Uterus (tissue), 4 donors: Measurements from ENCODE around the gene FANCC. TPM values are rescaled to one million over a fixed set of nuclear protein-coding genes. Genes with fewer than 3 reads are reported as not detected.

ENCODE experiments used
- DNase-seq, 2 donors: peaks; one replicate each; pipeline ENCODE4 v3.0.0-alpha.2; 2019 to 2020
- H3K27ac ChIP-seq, 2 donors: fragments of 200-600 bp; sonication (generic); 1 replicate in 1 of 2; 2 replicates in 1 of 2; pipeline ENCODE4 v1.5.1; 2016 to 2018
- H3K27me3 ChIP-seq, 2 donors: fragments of 200-600 bp; sonication (generic); one replicate each; pipeline ENCODE4 v1.5.1; 2018 to 2019; ENCODE audit warnings: control low read depth in 1 of 2
- H3K36me3 ChIP-seq, 2 donors: fragments of 200-600 bp; sonication (generic); one replicate each; pipeline ENCODE4 v1.5.1; 2019; ENCODE audit warnings: control low read depth in 1 of 2
- H3K4me1 ChIP-seq, 2 donors: fragments of 200-600 bp; sonication (generic); one replicate each; pipeline ENCODE4 v1.5.1; 2018 to 2019; ENCODE audit warnings: control low read depth in 1 of 2
- H3K4me3 ChIP-seq, 2 donors: fragments of 200-600 bp; sonication (generic); 1 replicate in 1 of 2; 2 replicates in 1 of 2; pipeline ENCODE4 v1.5.1; 2018 to 2019; ENCODE audit warnings: mild to moderate bottlenecking in 1 of 2
- H3K9me3 ChIP-seq, 2 donors: fragments of 200-600 bp; sonication (generic); one replicate each; pipeline ENCODE4 v1.5.1; 2019; ENCODE audit warnings: control low read depth in 1 of 2
- CTCF ChIP-seq, 4 experiments: fragments of 200-600 bp in 2 of 4; fragments of 450-650 bp in 2 of 4; sonication (generic) in 2 of 4; IDR thresholded peaks; one replicate each; pipeline ENCODE4 v1.5.1; 2016 to 2019; ENCODE audit warnings: antibody characterized with exemption in 4 of 4, mild to moderate bottlenecking in 2 of 4, moderate library complexity in 1 of 4
- POLR2A ChIP-seq, 2 donors: fragments of 450-650 bp; IDR thresholded peaks; one replicate each; pipeline ENCODE4 v1.6.1; 2016; ENCODE audit warnings: antibody characterized with exemption in 2 of 2, mild to moderate bottlenecking in 1 of 2, moderate library complexity in 1 of 2
- intact Hi-C: fragments of 100-400 bp; cut with DNase I; formaldehyde crosslinking; loops from one replicate; pipeline ENCODE4 v1.15.1; 2023; ENCODE audit warnings: low total_unique reads
- total RNA-seq, 4 donors: library from RNA; depleted of rRNA in 3 of 4; stranded (reverse); fragments of >200 nt in 3 of 4; gene quantifications; one replicate each; pipeline versions ENCODE4 v1.1.0 to v1.2.4, GENCODE V29; 2014 to 2023
- donor health status: DM: yes; HTN: yes; CAD: no.

Gene FANCC
- total RNA-seq, 4 donors from 2014 or later: 4.1 to 21.4 (median 15.9) TPM

- no peaks in the 10 kb centered on the region for H3K4me1 ChIP-seq
- peaks cover 0 to 6% of the 10 kb centered on the region in 2 donors for H3K27me3 ChIP-seq
- no peak overlapping the region for H3K4me3 ChIP-seq
- TF ChIP-seq CTCF (IDR thresholded peaks at IDR 0.05): no peak
- no peak for TF ChIP-seq POLR2A (IDR thresholded peaks at IDR 0.05)
- DNase-seq: no peak
- H3K9me3 ChIP-seq: no peaks in the 10 kb centered on the region
- intact Hi-C loops: no loop called here
- H3K27ac ChIP-seq: no peak overlapping the region
- H3K36me3 ChIP-seq: no peaks in the 10 kb centered on the region
Measured at GRCh38 chr9:95360866-95361265, 43.4 kb upstream of the FANCC start.

- Histone ChIP-seq H3K4me1 (no peaks in the 10 kb centered on the region), H3K36me3 (no peaks in the 10 kb centered on the region), H3K27ac (no peak overlapping the region), H3K4me3 (no peak overlapping the region), H3K27me3 (peaks cover 0 to 6% of the 10 kb centered on the region in 2 donors), H3K9me3 (no peaks in the 10 kb centered on the region)
- no peak for DNase-seq
- TF ChIP-seq CTCF (IDR thresholded peaks at IDR 0.05) (no peak), POLR2A (IDR thresholded peaks at IDR 0.05) (no peak)
- intact Hi-C loops: no loop called here
Measured at GRCh38 chr9:95357316-95357715, 39.8 kb upstream of the FANCC start.

GRCh38 chr9:95355500-95355899, 38.0 kb upstream of the FANCC start:
- H3K4me1 ChIP-seq: no peaks in the 10 kb centered on the region
- H3K9me3 ChIP-seq: no peaks in the 10 kb centered on the region
- H3K4me3 ChIP-seq: no peak overlapping the region
- TF ChIP-seq POLR2A (IDR thresholded peaks at IDR 0.05) (no peak), CTCF (IDR thresholded peaks at IDR 0.05) (no peak)
- no peaks in the 10 kb centered on the region for H3K36me3 ChIP-seq
- H3K27ac ChIP-seq: no peak overlapping the region
- intact Hi-C loops: no loop called here
- H3K27me3 ChIP-seq: peaks cover 0 to 6% of the 10 kb centered on the region in 2 donors
- no peak for DNase-seq

GRCh38 chr9:95351051-95351450, 33.5 kb upstream of the FANCC start:
- Histone ChIP-seq H3K27me3 (no peaks in the 10 kb centered on the region), H3K4me3 (no peak overlapping the region), H3K27ac (no peak overlapping the region), H3K4me1 (peaks cover 0 to 7% of the 10 kb centered on the region in 2 donors), H3K9me3 (no peaks in the 10 kb centered on the region), H3K36me3 (no peaks in the 10 kb centered on the region)
- DNase-seq: no peak
- TF ChIP-seq POLR2A (IDR thresholded peaks at IDR 0.05): no peak
- no peak for TF ChIP-seq CTCF (IDR thresholded peaks at IDR 0.05)
- intact Hi-C loops: no loop called here

GRCh38 chr9:95350266-95350665, 32.8 kb upstream of the FANCC start:
- intact Hi-C loops: no loop called here
- no peaks in the 10 kb centered on the region for H3K9me3 ChIP-seq
- no peaks in the 10 kb centered on the region for H3K27me3 ChIP-seq
- no peak for TF ChIP-seq POLR2A (IDR thresholded peaks at IDR 0.05)
- no peak for TF ChIP-seq CTCF (IDR thresholded peaks at IDR 0.05)
- H3K36me3 ChIP-seq: no peaks in the 10 kb centered on the region
- H3K4me1 ChIP-seq: peaks cover 0 to 7% of the 10 kb centered on the region in 2 donors
- no peak overlapping the region for H3K27ac ChIP-seq
- no peak overlapping the region for H3K4me3 ChIP-seq
- DNase-seq: no peak
